Right lobe of liver (tissue), 6 donors: ENCODE results near the gene IL1RAP. TPM values are rescaled to one million over a fixed set of nuclear protein-coding genes. Genes with fewer than 3 reads are reported as not detected.
A peak's percentile ranks its signal among the peaks of the same experiment; 100 is the strongest.

ENCODE experiments used
- ATAC-seq, 4 donors: fragments of 200-7000 bp; cut with Tn5 transposase; one replicate each; pipeline ENCODE4 v1.9.1; 2020; ENCODE audit warnings: mild to moderate bottlenecking in 4 of 4, moderate library complexity in 4 of 4
- DNase-seq, 3 donors: peaks; one replicate each; pipeline ENCODE4 v3.0.0-alpha.2; 2020
- H3K27ac ChIP-seq, 3 donors: fragments of 200-600 bp; one replicate each; pipeline ENCODE4 v1.8.0; 2022
- H3K27me3 ChIP-seq, 2 donors: fragments of 200-600 bp; one replicate each; pipeline ENCODE4 v1.8.0; 2022
- H3K36me3 ChIP-seq, 4 donors: fragments of 200-600 bp; sonication (generic) in 1 of 4; one replicate each; pipeline versions ENCODE4 v1.5.1 to v1.8.0; 2017 to 2022; ENCODE audit warnings: control low read depth in 1 of 4
- H3K4me1 ChIP-seq, 4 donors: fragments of 200-600 bp; sonication (generic) in 1 of 4; one replicate each; pipeline versions ENCODE4 v1.5.1 to v1.8.0; 2017 to 2022; ENCODE audit warnings: control low read depth in 1 of 4
- H3K4me3 ChIP-seq, 3 donors: fragments of 200-600 bp; one replicate each; pipeline ENCODE4 v1.8.0; 2022
- H3K9me3 ChIP-seq, 4 donors: fragments of 200-600 bp; sonication (generic) in 1 of 4; one replicate each; pipeline versions ENCODE4 v1.5.1 to v1.8.0; 2017 to 2022; ENCODE audit warnings: control low read depth in 1 of 4
- POLR2A ChIP-seq: fragments of 450-650 bp; IDR thresholded peaks from one replicate; pipeline ENCODE4 v1.6.1; 2017; ENCODE audit warnings: antibody characterized with exemption, mild to moderate bottlenecking
- WGBS: methylation state at CpG from one replicate; pipeline ENCODE4 v1.1.6; 2018; ENCODE audit warnings: low coverage, low lambda C conversion rate; ENCODE audit not compliant: insufficient coverage; ENCODE audit errors: missing lambda C conversion rate; 5-methylcytosine and 5-hydroxymethylcytosine counted together
- intact Hi-C, 2 donors: fragments of 100-400 bp; cut with DNase I; formaldehyde crosslinking; loops; one replicate each; pipeline versions ENCODE4 v1.11.2 to v1.14.1; 2022
- total RNA-seq, 6 experiments: library from RNA; depleted of rRNA in 2 of 6; stranded (reverse); fragments of >200 nt in 2 of 6; fragmentation: NEBNext Ultra II Directional in 3 of 6; extraction: Animal tissue kit (Norgen Biotek cat#: 25700) in 3 of 6; gene quantifications; one replicate each; pipeline versions ENCODE4 v1.1.0 to v1.2.4, GENCODE V29; 2016 to 2023
- TF ChIP-seq, protein P1 (sequence below), 4 donors: fragments of 200-600 bp in 3 of 4; fragments of 450-650 bp in 1 of 4; IDR thresholded peaks; one replicate each; pipeline versions ENCODE4 v1.5.1 to v1.8.0; 2016 to 2022; ENCODE audit warnings: antibody characterized with exemption in 4 of 4, mild to moderate bottlenecking in 2 of 4
- donor health status: DM: no; HTN: yes; CAD: no.
- donor health status: DM: no; HTN: no; CAD: no.
- donor health status: DM: no; HTN: no; CAD: no.
- donor health status: DM: no; HTN: yes; CAD: no.
- donor health status: DM: no; HTN: yes; CAD: no.

IL1RAP gene
- total RNA-seq, 6 experiments from 2014 or later, result 44.6 to 142 (median 60.5) TPM

GRCh38 chr3:190526787-190527762 is 13.2 kb downstream of the IL1RAP start:
- intact Hi-C loops, result no loop called here
- TF ChIP-seq, protein P1, sequence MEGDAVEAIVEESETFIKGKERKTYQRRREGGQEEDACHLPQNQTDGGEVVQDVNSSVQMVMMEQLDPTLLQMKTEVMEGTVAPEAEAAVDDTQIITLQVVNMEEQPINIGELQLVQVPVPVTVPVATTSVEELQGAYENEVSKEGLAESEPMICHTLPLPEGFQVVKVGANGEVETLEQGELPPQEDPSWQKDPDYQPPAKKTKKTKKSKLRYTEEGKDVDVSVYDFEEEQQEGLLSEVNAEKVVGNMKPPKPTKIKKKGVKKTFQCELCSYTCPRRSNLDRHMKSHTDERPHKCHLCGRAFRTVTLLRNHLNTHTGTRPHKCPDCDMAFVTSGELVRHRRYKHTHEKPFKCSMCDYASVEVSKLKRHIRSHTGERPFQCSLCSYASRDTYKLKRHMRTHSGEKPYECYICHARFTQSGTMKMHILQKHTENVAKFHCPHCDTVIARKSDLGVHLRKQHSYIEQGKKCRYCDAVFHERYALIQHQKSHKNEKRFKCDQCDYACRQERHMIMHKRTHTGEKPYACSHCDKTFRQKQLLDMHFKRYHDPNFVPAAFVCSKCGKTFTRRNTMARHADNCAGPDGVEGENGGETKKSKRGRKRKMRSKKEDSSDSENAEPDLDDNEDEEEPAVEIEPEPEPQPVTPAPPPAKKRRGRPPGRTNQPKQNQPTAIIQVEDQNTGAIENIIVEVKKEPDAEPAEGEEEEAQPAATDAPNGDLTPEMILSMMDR (IDR thresholded peaks at IDR 0.05), result no peak
- no peak for TF ChIP-seq POLR2A
- Histone ChIP-seq H3K4me1 (peaks cover 0 to 50% (median 19%) of the 10 kb centered on the region in 4 donors), H3K27ac (peak overlapping the region; percentile 11 to 61 (median 56)), H3K9me3 (no peaks in the 10 kb centered on the region), H3K27me3 (no peaks in the 10 kb centered on the region), H3K4me3 (peak overlapping the region in 1 of 3 donors; percentile 31), H3K36me3 (peaks cover 0 to 5% (median 2%) of the 10 kb centered on the region in 4 donors)
- peak; percentile 82 to 95 (median 92) for ATAC-seq
- DNase-seq, result peak in 1 of 3 donors; percentile 71
- WGBS, result 28% methylated on average over 5 of the region's 5 CpGs

DNA sequence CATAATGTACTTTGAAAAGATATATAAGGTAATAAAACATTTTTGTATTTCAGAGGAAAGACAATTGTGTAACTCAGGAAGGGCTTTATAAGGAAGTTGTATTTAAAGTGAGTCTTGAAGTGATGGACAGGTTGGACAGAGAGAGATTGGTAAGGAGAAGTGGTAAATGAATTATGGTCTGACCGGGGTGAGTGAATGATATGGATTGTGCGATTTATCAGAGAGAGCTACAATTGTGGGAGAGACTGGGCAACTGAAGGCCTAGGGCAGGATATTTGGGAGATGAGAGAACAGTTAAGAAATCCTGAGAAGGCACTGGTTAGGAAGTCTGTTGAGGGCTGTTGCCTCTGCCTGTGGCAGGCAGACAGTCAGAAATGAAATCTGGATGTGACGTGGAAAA is 14.8 kb downstream of the IL1RAP start:
- no peak for TF ChIP-seq POLR2A
- TF ChIP-seq, protein P1 (IDR thresholded peaks at IDR 0.05), result no peak
- Histone ChIP-seq H3K36me3 (peaks cover 0 to 5% (median 2%) of the 10 kb centered on the region in 4 donors), H3K4me3 (no peak overlapping the region), H3K4me1 (peaks cover 0 to 51% (median 19%) of the 10 kb centered on the region in 4 donors), H3K9me3 (no peaks in the 10 kb centered on the region), H3K27ac (peak overlapping the region in 1 of 3 donors; percentile 1), H3K27me3 (no peaks in the 10 kb centered on the region)
- intact Hi-C loops, result no loop called here
- 81% methylated on average over 3 of the region's 3 CpGs for WGBS
- DNase-seq, result no peak
- ATAC-seq, result no peak

GRCh38 chr3:190531406-190531805 is 17.5 kb downstream of the IL1RAP start:
- DNase-seq (no peak), ATAC-seq (no peak)
- H3K27ac ChIP-seq, result no peak overlapping the region
- H3K9me3 ChIP-seq, result no peaks in the 10 kb centered on the region
- WGBS, result 88% methylated on average over 3 of the region's 3 CpGs
- no peaks in the 10 kb centered on the region for H3K27me3 ChIP-seq
- TF ChIP-seq POLR2A, result no peak
- TF ChIP-seq, protein P1 (IDR thresholded peaks at IDR 0.05), result no peak
- H3K4me3 ChIP-seq, result no peak overlapping the region
- H3K36me3 ChIP-seq, result peaks cover 0 to 5% (median 2%) of the 10 kb centered on the region in 4 donors
- peaks cover 0 to 48% (median 8%) of the 10 kb centered on the region in 4 donors for H3K4me1 ChIP-seq
- intact Hi-C loops, result no loop called here

DNA sequence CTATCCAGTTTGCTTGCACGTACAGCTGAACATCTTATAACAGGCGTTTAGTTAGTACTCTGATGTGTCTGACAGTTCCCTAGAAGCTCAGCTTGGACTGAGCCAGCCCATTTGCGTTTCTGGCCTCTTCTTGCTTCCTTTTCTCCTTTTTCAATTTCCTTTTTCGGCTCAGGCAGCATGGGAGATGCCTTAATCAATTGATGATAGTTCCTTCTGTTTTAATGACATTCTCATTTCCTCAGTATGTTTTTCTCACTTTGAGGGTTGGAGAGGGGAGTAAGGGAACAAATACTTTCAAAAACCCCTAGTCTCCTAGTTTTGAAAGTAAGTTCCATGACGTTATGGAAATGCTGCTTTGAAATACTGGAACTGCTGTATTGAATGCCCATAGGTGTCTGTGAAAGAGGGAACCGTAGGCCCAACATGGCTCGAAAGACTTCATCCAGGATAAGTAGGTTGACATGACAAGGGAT is 18.9 kb downstream of the IL1RAP start:
- no peak overlapping the region for H3K27ac ChIP-seq
- peaks cover 0 to 39% (median 3%) of the 10 kb centered on the region in 4 donors for H3K4me1 ChIP-seq
- H3K4me3 ChIP-seq, result no peak overlapping the region
- no peaks in the 10 kb centered on the region for H3K27me3 ChIP-seq
- ATAC-seq (peak in 2 of 4 donors; percentile 14 to 25), DNase-seq (no peak)
- WGBS, result 68% methylated on average over 5 of the region's 7 CpGs
- intact Hi-C loops, result no loop called here
- TF ChIP-seq, protein P1 (IDR thresholded peaks at IDR 0.05), result no peak
- TF ChIP-seq POLR2A, result no peak
- no peaks in the 10 kb centered on the region for H3K9me3 ChIP-seq
- peaks cover 0 to 5% (median 2%) of the 10 kb centered on the region in 4 donors for H3K36me3 ChIP-seq
